ENCODE data around the gene MIAT.

Gene MIAT

DNA sequence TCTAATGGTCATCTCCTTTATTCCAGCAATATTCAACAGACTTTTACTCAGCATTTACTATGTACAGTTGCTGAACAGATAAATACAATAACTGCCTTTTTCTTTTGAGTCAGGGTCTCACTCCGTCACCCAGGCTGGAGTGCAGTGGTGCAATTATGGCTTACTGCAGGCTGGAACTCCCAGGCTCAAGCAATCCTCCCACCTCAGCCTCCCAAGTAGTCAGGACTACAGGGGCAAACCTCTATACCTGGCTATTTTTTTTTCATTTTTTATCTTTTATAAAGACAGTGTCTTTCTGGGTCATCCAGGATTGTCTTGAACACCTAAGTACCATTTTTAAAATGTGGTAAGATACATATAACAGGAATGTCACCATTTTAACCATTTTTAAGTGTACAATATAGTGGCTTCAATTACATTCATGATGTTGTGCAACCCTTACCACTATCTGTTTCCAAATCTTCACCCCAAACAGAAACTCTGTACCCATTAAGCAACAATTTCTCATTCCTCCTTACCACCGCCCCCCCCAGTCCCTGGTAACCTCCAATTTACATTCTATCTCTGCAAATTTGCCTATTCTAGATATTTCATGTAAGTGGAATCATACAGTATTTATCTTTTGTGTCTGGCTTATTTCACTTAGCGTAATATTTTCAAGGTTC is 67.8 kb downstream of the MIAT start:
- DNase-seq (ENCODE audit: low read depth) = no peak
- TF ChIP-seq, protein P1, sequence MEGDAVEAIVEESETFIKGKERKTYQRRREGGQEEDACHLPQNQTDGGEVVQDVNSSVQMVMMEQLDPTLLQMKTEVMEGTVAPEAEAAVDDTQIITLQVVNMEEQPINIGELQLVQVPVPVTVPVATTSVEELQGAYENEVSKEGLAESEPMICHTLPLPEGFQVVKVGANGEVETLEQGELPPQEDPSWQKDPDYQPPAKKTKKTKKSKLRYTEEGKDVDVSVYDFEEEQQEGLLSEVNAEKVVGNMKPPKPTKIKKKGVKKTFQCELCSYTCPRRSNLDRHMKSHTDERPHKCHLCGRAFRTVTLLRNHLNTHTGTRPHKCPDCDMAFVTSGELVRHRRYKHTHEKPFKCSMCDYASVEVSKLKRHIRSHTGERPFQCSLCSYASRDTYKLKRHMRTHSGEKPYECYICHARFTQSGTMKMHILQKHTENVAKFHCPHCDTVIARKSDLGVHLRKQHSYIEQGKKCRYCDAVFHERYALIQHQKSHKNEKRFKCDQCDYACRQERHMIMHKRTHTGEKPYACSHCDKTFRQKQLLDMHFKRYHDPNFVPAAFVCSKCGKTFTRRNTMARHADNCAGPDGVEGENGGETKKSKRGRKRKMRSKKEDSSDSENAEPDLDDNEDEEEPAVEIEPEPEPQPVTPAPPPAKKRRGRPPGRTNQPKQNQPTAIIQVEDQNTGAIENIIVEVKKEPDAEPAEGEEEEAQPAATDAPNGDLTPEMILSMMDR (conservative IDR thresholded peaks at IDR 0.05; ENCODE audit: low read depth, low read length) = no peak
- H3K4me3 ChIP-seq (ENCODE audit: low read length) = no peak overlapping the region
